HG03039 (cell line): Measurements from ENCODE around the gene TAPT1.

Experiments
- ATAC-seq: cut with Tn5 transposase; IDR thresholded peaks from one replicate; pipeline ENCODE4 v1.9.1; 2021; ENCODE audit warnings: mild to moderate bottlenecking, moderate library complexity; ENCODE audit not compliant: unreplicated experiment

Gene TAPT1

GRCh38 chr4:16139066-16139945 is 87.0 kb downstream of the TAPT1 start:
- no peak for ATAC-seq

- ATAC-seq, result no peak
Measured at GRCh38 chr4:16136827-16137226, 89.4 kb downstream of the TAPT1 start.

GRCh38 chr4:16136311-16136710 is 90.0 kb downstream of the TAPT1 start:
- no peak for ATAC-seq

GRCh38 chr4:16133406-16133805 is 92.9 kb downstream of the TAPT1 start:
- no peak for ATAC-seq

GRCh38 chr4:16131293-16131692 is 95.0 kb downstream of the TAPT1 start:
- ATAC-seq, result no peak

GRCh38 chr4:16129336-16129735 is 96.9 kb downstream of the TAPT1 start:
- ATAC-seq, result no peak

GRCh38 chr4:16126714-16127113 is 99.6 kb downstream of the TAPT1 start:
- ATAC-seq, result no peak

- ATAC-seq, result no peak
Measured at GRCh38 chr4:16125571-16126445, 100.5 kb downstream of the TAPT1 start.

GRCh38 chr4:16124232-16124631 is 102.0 kb downstream of the TAPT1 start:
- no peak for ATAC-seq

GRCh38 chr4:16123356-16124084 is 102.8 kb downstream of the TAPT1 start:
- no peak for ATAC-seq

- no peak for ATAC-seq
Measured at GRCh38 chr4:16122784-16123183, 103.5 kb downstream of the TAPT1 start.

GRCh38 chr4:16122308-16122711 is 104.0 kb downstream of the TAPT1 start:
- ATAC-seq, result no peak

- no peak for ATAC-seq
Measured at GRCh38 chr4:16120720-16121119, 105.6 kb downstream of the TAPT1 start.

- no peak for ATAC-seq
Measured at GRCh38 chr4:16119981-16120380, 106.3 kb downstream of the TAPT1 start.

- no peak for ATAC-seq
Measured at GRCh38 chr4:16118090-16118489, 108.2 kb downstream of the TAPT1 start.

- no peak for ATAC-seq
Measured at GRCh38 chr4:16117164-16117563, 109.1 kb downstream of the TAPT1 start.

GRCh38 chr4:16116493-16116990 is 109.7 kb downstream of the TAPT1 start:
- no peak for ATAC-seq

- ATAC-seq, result no peak
Measured at GRCh38 chr4:16116019-16116418, 110.3 kb downstream of the TAPT1 start.

- ATAC-seq, result no peak
Measured at GRCh38 chr4:16114546-16114945, 111.7 kb downstream of the TAPT1 start.

- no peak for ATAC-seq
Measured at GRCh38 chr4:16113741-16114140, 112.5 kb downstream of the TAPT1 start.

- ATAC-seq, result no peak
Measured at GRCh38 chr4:16111533-16111932, 114.7 kb downstream of the TAPT1 start.
